Measurements from ENCODE around the gene RBL2. TPM values are rescaled to one million over a fixed set of nuclear protein-coding genes. Genes with fewer than 3 reads are reported as not detected.

Gene RBL2
- total and polyA plus RNA-seq, 2 of the 13 experiments (the other 11 are each of a cell fraction or from before 2014, with no cell fraction given) = 41.2 to 60.9 TPM

DNA sequence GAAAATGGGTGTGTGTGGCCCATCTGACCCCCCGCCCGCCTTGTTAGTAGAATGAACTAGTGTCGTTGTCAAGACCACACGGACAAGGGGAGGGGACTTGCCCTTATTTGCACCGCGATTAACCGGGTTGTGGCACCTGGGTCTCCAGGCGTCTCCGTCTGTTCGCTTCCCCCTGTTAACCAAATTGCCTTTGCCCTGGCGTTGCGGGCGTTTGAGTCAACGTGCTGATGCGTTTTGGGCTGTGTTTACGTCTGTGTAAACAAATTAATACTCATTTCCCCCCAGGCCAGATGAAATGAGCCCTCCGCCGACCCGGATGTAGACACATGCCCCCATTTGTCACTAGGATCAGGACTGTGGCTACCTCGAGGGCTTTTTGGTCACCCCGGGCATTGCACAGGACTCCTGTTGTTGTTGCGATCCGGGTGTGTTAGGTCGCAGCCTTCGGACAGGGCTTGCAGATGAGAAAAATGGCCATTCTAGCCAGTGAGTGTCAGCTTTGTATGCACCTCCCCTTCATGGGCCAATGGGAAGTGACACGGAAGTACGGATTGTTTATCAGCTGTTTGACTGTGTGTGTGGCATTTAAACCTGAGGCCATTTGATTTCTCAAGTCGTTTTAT, 906 bp downstream of the RBL2 start (continued):
- TF ChIP-seq, protein P1, sequence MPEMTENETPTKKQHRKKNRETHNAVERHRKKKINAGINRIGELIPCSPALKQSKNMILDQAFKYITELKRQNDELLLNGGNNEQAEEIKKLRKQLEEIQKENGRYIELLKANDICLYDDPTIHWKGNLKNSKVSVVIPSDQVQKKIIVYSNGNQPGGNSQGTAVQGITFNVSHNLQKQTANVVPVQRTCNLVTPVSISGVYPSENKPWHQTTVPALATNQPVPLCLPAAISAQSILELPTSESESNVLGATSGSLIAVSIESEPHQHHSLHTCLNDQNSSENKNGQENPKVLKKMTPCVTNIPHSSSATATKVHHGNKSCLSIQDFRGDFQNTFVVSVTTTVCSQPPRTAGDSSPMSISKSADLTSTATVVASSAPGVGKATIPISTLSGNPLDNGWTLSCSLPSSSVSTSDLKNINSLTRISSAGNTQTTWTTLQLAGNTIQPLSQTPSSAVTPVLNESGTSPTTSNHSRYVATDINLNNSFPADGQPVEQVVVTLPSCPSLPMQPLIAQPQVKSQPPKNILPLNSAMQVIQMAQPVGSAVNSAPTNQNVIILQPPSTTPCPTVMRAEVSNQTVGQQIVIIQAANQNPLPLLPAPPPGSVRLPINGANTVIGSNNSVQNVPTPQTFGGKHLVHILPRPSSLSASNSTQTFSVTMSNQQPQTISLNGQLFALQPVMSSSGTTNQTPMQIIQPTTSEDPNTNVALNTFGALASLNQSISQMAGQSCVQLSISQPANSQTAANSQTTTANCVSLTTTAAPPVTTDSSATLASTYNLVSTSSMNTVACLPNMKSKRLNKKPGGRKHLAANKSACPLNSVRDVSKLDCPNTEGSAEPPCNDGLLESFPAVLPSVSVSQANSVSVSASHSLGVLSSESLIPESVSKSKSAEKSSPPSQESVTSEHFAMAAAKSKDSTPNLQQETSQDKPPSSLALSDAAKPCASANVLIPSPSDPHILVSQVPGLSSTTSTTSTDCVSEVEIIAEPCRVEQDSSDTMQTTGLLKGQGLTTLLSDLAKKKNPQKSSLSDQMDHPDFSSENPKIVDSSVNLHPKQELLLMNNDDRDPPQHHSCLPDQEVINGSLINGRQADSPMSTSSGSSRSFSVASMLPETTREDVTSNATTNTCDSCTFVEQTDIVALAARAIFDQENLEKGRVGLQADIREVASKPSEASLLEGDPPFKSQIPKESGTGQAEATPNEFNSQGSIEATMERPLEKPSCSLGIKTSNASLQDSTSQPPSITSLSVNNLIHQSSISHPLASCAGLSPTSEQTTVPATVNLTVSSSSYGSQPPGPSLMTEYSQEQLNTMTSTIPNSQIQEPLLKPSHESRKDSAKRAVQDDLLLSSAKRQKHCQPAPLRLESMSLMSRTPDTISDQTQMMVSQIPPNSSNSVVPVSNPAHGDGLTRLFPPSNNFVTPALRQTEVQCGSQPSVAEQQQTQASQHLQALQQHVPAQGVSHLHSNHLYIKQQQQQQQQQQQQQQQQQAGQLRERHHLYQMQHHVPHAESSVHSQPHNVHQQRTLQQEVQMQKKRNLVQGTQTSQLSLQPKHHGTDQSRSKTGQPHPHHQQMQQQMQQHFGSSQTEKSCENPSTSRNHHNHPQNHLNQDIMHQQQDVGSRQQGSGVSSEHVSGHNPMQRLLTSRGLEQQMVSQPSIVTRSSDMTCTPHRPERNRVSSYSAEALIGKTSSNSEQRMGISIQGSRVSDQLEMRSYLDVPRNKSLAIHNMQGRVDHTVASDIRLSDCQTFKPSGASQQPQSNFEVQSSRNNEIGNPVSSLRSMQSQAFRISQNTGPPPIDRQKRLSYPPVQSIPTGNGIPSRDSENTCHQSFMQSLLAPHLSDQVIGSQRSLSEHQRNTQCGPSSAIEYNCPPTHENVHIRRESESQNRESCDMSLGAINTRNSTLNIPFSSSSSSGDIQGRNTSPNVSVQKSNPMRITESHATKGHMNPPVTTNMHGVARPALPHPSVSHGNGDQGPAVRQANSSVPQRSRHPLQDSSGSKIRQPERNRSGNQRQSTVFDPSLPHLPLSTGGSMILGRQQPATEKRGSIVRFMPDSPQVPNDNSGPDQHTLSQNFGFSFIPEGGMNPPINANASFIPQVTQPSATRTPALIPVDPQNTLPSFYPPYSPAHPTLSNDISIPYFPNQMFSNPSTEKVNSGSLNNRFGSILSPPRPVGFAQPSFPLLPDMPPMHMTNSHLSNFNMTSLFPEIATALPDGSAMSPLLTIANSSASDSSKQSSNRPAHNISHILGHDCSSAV (CRISPR knock-in tag; IDR thresholded peaks at IDR 0.05; ENCODE audit: borderline replicate concordance) = no peak
- TF ChIP-seq ZKSCAN1 (IDR thresholded peaks at IDR 0.05; ENCODE audit: low read length) = no peak
- no peak; the same call in 1 of the 2 replicates for TF ChIP-seq ZBTB8A (CRISPR knock-in tag; IDR thresholded peaks at IDR 0.05; ENCODE audit: borderline replicate concordance, low read depth)
- peak; percentile 75 for TF ChIP-seq POLR2AphosphoS5 (IDR thresholded peaks at IDR 0.05; ENCODE audit: low read depth, low read length)
- no peak for TF ChIP-seq TEAD3 (CRISPR knock-in tag; optimal IDR thresholded peaks at IDR 0.05; ENCODE audit: borderline replicate concordance)
- TF ChIP-seq SRSF1 (optimal IDR thresholded peaks at IDR 0.05; ENCODE audit: low read depth, low read length) = no peak
- TF ChIP-seq ZNF260 (CRISPR knock-in tag; IDR thresholded peaks at IDR 0.05; ENCODE audit: borderline replicate concordance, low read depth) = no peak
- no peak for TF ChIP-seq ZNF234 (CRISPR knock-in tag; conservative IDR thresholded peaks at IDR 0.05)
- no peak for TF ChIP-seq ZNF557 (CRISPR knock-in tag; IDR thresholded peaks at IDR 0.05)
- TF ChIP-seq ESRRA (CRISPR knock-in tag; IDR thresholded peaks at IDR 0.05; ENCODE audit: low read depth) = no peak
- no peak for TF ChIP-seq RARA (CRISPR knock-in tag; IDR thresholded peaks at IDR 0.05)
- TF ChIP-seq HNF4G (IDR thresholded peaks at IDR 0.05; ENCODE audit: borderline replicate concordance, low read depth, low read length) = no peak
- TF ChIP-seq HNF4G (CRISPR knock-in tag; IDR thresholded peaks at IDR 0.05; ENCODE audit: borderline replicate concordance, low read depth) = no peak
- no peak for TF ChIP-seq ZNF263 (CRISPR knock-in tag; IDR thresholded peaks at IDR 0.05)
- TF ChIP-seq YEATS4 (CRISPR knock-in tag; IDR thresholded peaks at IDR 0.05; ENCODE audit: borderline replicate concordance) = peak; percentile 7; the same call in 1 of the 2 replicates
- no peak for TF ChIP-seq HNRNPLL (IDR thresholded peaks at IDR 0.05; ENCODE audit: low read depth, low read length, poor library complexity, severe bottlenecking)
- TF ChIP-seq ZSCAN25 (CRISPR knock-in tag; IDR thresholded peaks at IDR 0.05) = no peak
- no peak for TF ChIP-seq SALL2 (CRISPR knock-in tag; IDR thresholded peaks at IDR 0.05)
- no peak for TF ChIP-seq DNMT3B (CRISPR knock-in tag; conservative IDR thresholded peaks at IDR 0.05)
- TF ChIP-seq, protein P2, sequence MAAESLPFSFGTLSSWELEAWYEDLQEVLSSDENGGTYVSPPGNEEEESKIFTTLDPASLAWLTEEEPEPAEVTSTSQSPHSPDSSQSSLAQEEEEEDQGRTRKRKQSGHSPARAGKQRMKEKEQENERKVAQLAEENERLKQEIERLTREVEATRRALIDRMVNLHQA (CRISPR knock-in tag; IDR thresholded peaks at IDR 0.05) = no peak
- no peak for TF ChIP-seq DMAP1 (CRISPR knock-in tag; IDR thresholded peaks at IDR 0.05)
- no peak for TF ChIP-seq NFE2L2 (IDR thresholded peaks at IDR 0.05; ENCODE audit: low read length)
- no peak for TF ChIP-seq ONECUT2 (CRISPR knock-in tag; IDR thresholded peaks at IDR 0.05)
- no peak for TF ChIP-seq POGZ (CRISPR knock-in tag; IDR thresholded peaks at IDR 0.05)
- peak; percentile 14; the same call in 1 of the 2 replicates for TF ChIP-seq RAD21 (CRISPR knock-in tag; IDR thresholded peaks at IDR 0.05)
- TF ChIP-seq BCL6 (CRISPR knock-in tag; IDR thresholded peaks at IDR 0.05) = no peak

Measured in HepG2 (cell line).